H1 (cell line): ENCODE data around the gene NANOS2. TPM values are rescaled to one million over a fixed set of nuclear protein-coding genes. Genes with fewer than 3 reads are reported as not detected.

Source experiments
- EZH2 ChIP-seq: fragments of 200-600 bp; sonication (generic); IDR thresholded peaks from 2 replicates; pipeline ENCODE4 v1.7.1; 2012; ENCODE audit warnings: low read depth, mild to moderate bottlenecking, moderate library complexity, low read length, inconsistent platforms; ENCODE audit not compliant: severe bottlenecking
- NANOG ChIP-seq: IDR thresholded peaks from 2 replicates; pipeline ENCODE4 v1.6.1; 2011; ENCODE audit warnings: low read length, low read depth, mild to moderate bottlenecking, inconsistent platforms; ENCODE audit not compliant: insufficient read depth, poor library complexity, severe bottlenecking
- polyA plus RNA-seq, 7 experiments: library from polyadenylated mRNA; depleted of rRNA in 3 of 7; stranded (reverse) in 5 of 7; unstranded in 2 of 7; fragments of >200 nt in 5 of 7; fragments of 200-250 nt in 2 of 7; gene quantifications; 1 replicate in 5 of 7; 2 replicates in 1 of 7; 4 replicates in 1 of 7; pipeline versions ENCODE4 v1.2.1 to v1.2.3, GENCODE V29; 2011 to 2013; ENCODE audit warnings: missing spikeins in 2 of 7, mixed read lengths in 2 of 7
- total RNA-seq: library from RNA; stranded (reverse); fragmentation: NEBNext Ultra II Directional; extraction: Animal tissue kit (Norgen Biotek cat#: 25700); gene quantifications from 2 replicates; pipeline ENCODE4 v1.2.1, GENCODE V29; 2021
- TF ChIP-seq, protein P1 (sequence below), 3 experiments: IDR thresholded peaks; 1 replicate in 2 of 3; 2 replicates in 1 of 3; pipeline versions ENCODE4 v1.5.1 to v1.6.1; 2011; ENCODE audit warnings: low read length in 3 of 3, mild to moderate bottlenecking in 3 of 3, inconsistent platforms in 2 of 3, low read depth in 1 of 3, moderate library complexity in 1 of 3; ENCODE audit not compliant: insufficient read depth in 1 of 3; ENCODE audit errors: control extremely low read depth in 1 of 3

NANOS2 gene
- total and polyA plus RNA-seq, 2 of the 8 experiments (the other 6 are each of a cell fraction or from before 2014, with no cell fraction given) = 0.20 TPM; not detected in 1

DNA sequence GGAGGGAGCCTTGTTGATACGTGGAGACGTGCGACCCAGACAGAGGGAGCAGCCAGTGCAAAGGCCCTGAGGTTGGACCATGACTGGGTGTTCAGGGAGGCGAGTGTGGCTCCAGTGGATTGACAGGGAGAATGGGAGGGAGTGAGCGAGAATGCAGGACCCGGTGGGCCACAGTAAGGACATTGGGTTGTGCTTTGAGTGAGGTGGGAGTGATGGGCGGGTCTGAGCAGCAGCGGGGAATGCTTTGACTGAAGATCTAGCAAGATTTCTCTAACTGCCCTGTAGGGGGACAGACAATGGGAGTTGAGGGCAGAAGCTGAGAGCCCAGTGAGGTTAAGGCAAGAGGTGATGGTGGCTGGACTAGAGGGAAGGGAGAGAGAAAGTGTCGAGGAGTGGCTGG is 7.7 kb upstream of the NANOS2 start (continued):
- TF ChIP-seq, protein P1, sequence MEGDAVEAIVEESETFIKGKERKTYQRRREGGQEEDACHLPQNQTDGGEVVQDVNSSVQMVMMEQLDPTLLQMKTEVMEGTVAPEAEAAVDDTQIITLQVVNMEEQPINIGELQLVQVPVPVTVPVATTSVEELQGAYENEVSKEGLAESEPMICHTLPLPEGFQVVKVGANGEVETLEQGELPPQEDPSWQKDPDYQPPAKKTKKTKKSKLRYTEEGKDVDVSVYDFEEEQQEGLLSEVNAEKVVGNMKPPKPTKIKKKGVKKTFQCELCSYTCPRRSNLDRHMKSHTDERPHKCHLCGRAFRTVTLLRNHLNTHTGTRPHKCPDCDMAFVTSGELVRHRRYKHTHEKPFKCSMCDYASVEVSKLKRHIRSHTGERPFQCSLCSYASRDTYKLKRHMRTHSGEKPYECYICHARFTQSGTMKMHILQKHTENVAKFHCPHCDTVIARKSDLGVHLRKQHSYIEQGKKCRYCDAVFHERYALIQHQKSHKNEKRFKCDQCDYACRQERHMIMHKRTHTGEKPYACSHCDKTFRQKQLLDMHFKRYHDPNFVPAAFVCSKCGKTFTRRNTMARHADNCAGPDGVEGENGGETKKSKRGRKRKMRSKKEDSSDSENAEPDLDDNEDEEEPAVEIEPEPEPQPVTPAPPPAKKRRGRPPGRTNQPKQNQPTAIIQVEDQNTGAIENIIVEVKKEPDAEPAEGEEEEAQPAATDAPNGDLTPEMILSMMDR (IDR thresholded peaks at IDR 0.05; ENCODE audit: control extremely low read depth in 1 of 3, insufficient read depth in 1 of 3, low read depth in 1 of 3, low read length in 3 of 3) = peak; percentile 52 to 84 (median 54)
- TF ChIP-seq NANOG = peak; percentile 8
- TF ChIP-seq EZH2 = no peak
